ENCODE results near the gene PPM1H.
"Not testable (repeated sequence)": the region's sequence is repeated elsewhere in the genome, so short reads cannot be mapped to it uniquely, and the experiment has no call there.

PPM1H gene

DNA sequence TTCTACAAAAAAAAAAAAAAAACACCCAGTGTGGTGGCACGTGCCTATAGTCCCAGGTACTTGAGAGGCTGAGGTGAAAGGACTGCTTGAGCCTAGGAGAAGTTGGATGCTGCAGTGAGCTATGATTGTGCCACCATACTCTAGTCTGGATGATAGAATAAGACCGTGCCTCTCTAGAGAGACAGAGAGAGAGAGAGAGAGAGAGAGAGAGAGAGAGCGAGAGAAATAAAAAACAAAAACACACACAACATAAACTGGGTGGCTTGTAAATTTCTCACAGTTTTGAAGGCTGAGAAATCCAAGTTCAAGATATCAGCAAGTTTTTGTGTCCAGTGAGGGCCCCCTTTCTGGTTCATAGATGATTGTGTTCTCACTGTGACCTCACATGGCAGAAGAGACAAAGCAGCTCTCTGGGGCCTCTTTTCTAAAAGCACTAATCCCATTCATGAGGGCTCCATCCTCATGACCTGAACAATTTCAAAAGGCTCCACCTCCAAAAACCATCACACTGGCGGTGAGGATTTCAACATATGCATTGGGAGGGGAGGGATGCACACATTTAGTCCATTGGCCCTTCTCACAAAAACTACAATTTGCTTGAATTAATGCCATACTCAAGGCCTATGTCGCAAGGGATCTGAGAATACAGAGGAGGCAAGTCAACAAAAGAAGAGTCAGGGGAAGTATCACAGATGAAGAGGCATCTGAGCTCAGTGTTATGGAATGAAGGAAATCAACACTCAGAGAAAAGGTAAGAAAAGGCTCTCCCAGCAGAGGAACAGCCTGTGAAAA lies 94.9 kb downstream of the PPM1H start:
- Mint-ChIP-seq H3K4me3 (no peak overlapping the region), H3K36me3 (no peaks in the 10 kb centered on the region), H3K27me3 (peaks cover 0 to 5% of the 10 kb centered on the region in 2 donors), H3K9me3 (no peaks in the 10 kb centered on the region), H3K27ac (no peak overlapping the region), H3K4me1 (peaks cover 6 to 10% of the 10 kb centered on the region in 2 donors)
- ATAC-seq (replicated peaks), result no peak
- no peak for DNase-seq

DNA sequence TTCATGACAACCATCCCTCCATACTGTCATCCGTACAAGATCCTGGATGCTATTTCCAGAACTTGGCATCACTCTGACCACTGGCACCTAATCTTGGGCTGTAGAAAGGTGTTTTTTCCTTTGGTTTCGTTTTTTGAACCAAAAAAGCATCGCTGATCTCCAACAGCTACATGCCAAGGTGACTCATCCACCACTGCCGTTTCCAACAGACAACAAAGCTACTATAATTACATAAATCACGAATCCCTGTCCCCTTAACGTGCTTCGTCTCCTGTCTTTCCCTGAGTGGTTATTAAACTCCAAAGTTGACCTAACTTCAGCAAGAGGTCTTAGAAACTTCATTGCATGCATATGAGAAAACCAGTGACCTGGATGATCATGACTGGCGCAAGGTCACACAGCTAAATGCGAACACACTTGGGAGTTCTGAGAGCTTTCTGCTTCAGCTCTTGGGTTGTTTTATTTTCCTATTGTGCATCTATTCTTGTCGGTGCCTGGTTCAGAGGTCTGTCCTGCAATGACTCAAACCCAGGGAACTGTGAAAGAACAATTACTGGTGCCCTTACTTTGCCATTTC lies 99.9 kb downstream of the PPM1H start:
- no peak overlapping the region for H3K4me3 Mint-ChIP-seq
- ATAC-seq (replicated peaks) (peak; percentile 82 to 84), DNase-seq (no peak)
- peaks cover 0 to 5% of the 10 kb centered on the region in 2 donors for H3K27me3 Mint-ChIP-seq
- no peaks in the 10 kb centered on the region for H3K36me3 Mint-ChIP-seq
- peaks cover 4 to 5% of the 10 kb centered on the region in 2 donors for H3K4me1 Mint-ChIP-seq
- H3K9me3 Mint-ChIP-seq, result no peaks in the 10 kb centered on the region
- H3K27ac Mint-ChIP-seq, result no peak overlapping the region

DNA sequence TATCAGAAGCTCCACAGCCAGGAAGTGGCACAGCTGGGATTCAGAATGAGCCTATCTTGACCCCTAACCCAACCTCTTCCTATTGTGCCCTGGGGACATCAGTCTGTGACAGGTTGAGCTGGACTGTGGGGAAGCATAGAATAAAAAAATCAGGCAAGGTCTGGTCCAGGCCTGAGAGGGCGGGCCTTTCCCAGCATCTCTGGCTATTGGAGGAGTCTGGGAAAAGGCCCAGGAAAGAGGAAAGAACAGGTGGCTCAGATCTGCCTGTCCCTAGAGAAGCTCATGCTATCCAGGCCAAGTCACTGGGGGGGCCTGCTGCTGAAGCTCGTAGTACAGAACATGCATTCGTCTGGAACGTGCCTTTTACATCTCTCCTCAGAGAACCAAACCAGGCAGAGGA lies 100.5 kb downstream of the PPM1H start:
- DNase-seq (no peak), ATAC-seq (replicated peaks) (no peak)
- no peaks in the 10 kb centered on the region for H3K9me3 Mint-ChIP-seq
- no peak overlapping the region for H3K4me3 Mint-ChIP-seq
- peaks cover 4 to 5% of the 10 kb centered on the region in 2 donors for H3K4me1 Mint-ChIP-seq
- no peaks in the 10 kb centered on the region for H3K36me3 Mint-ChIP-seq
- H3K27me3 Mint-ChIP-seq, result peaks cover 0 to 5% of the 10 kb centered on the region in 2 donors
- no peak overlapping the region for H3K27ac Mint-ChIP-seq

DNA sequence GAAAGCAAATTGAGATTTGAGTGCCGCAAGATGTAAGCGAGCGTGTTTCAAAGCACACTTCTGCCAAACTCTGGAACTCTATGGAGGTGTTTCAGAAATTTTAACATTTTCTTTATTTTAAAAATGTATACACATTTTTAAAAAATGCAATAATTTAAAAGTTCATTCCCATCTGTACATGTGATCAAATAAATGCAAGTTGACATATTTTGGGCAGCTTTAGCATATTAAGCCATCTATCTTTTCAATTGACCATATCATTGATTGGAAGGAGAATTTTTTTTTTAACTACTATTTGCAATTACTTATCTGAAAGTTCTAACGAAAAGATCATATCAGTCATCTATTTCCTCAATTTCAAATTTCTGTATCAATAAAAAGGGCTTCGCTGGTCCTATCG lies 101.3 kb downstream of the PPM1H start:
- no peaks in the 10 kb centered on the region for H3K36me3 Mint-ChIP-seq
- H3K4me1 Mint-ChIP-seq, result peaks cover 4 to 5% of the 10 kb centered on the region in 2 donors
- H3K27me3 Mint-ChIP-seq, result peaks cover 0 to 5% of the 10 kb centered on the region in 2 donors
- no peaks in the 10 kb centered on the region for H3K9me3 Mint-ChIP-seq
- no peak overlapping the region for H3K4me3 Mint-ChIP-seq
- ATAC-seq (replicated peaks), result no peak
- H3K27ac Mint-ChIP-seq, result no peak overlapping the region
- DNase-seq, result no peak

DNA sequence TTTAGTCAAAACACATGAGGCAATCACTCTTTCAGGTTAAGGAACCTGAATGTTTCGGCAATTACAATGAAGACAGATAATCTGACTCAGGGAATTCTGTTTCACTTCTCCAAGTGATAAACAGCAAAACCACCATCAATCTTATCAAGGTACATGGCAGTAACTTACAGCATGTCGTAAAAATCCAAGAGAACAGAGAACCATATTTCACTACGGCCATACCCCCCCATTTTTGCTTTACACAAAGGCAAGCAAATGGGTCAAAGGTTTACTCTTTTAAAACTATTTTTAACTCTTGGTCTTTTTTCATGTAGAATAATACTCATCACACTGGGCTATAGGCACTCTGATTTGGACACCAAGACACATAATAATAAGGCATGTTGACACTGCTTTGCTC lies 102.4 kb downstream of the PPM1H start:
- no peaks in the 10 kb centered on the region for H3K36me3 Mint-ChIP-seq
- H3K9me3 Mint-ChIP-seq, result no peaks in the 10 kb centered on the region
- H3K4me3 Mint-ChIP-seq, result no peak overlapping the region
- no peaks in the 10 kb centered on the region for H3K27me3 Mint-ChIP-seq
- no peak for DNase-seq
- H3K27ac Mint-ChIP-seq, result no peak overlapping the region
- ATAC-seq (replicated peaks), result no peak
- H3K4me1 Mint-ChIP-seq, result peaks cover 4 to 5% of the 10 kb centered on the region in 2 donors

DNA sequence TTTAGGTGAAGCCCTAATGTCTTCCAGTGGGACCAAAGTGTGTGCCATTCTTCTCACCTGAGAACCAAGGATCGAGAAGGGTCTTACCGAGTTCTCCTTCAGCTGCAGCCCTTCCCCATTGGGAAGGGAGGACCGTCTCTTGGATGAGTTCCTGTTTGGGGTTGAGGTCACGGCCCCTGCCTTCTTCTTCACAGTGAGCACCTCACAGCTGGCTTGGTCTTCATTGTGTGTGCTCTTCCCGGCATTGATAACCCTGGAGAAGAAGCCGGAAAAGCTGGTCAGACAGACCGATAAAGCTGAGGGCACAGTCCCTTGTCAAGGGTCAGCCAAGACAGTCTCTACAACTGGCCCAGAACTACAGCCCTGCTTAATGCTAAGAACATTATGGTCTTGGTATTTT lies 102.9 kb downstream of the PPM1H start:
- Mint-ChIP-seq H3K4me3 (no peak overlapping the region), H3K9me3 (no peaks in the 10 kb centered on the region), H3K36me3 (no peaks in the 10 kb centered on the region), H3K4me1 (peaks cover 4 to 5% of the 10 kb centered on the region in 2 donors), H3K27me3 (no peaks in the 10 kb centered on the region), H3K27ac (no peak overlapping the region)
- ATAC-seq (replicated peaks) (no peak), DNase-seq (no peak)

DNA sequence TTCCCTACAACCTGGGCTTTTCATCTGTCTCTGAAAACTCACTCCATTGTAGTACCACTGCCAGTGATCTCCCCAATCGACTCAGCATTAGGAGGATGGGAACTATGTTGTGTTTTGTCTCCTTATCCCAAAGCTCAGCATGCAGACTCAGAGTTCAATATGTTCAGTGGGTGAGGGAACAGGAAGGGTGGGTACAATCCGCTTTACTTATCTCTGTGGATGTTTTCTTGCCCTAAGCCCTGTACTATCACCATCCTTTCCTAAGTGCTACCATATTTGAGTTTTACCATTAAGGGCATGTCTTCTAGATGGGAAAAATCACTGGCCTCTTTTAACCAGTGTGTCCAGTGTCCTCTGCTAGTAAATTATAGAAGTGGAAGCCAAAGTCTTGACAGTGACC lies 107.1 kb downstream of the PPM1H start:
- H3K27ac Mint-ChIP-seq, result no peak overlapping the region
- no peak for DNase-seq
- no peaks in the 10 kb centered on the region for H3K36me3 Mint-ChIP-seq
- ATAC-seq (replicated peaks), result no peak
- no peaks in the 10 kb centered on the region for H3K9me3 Mint-ChIP-seq
- no peaks in the 10 kb centered on the region for H3K4me1 Mint-ChIP-seq
- H3K4me3 Mint-ChIP-seq, result no peak overlapping the region
- H3K27me3 Mint-ChIP-seq, result peaks cover 0 to under 1% of the 10 kb centered on the region in 2 donors

DNA sequence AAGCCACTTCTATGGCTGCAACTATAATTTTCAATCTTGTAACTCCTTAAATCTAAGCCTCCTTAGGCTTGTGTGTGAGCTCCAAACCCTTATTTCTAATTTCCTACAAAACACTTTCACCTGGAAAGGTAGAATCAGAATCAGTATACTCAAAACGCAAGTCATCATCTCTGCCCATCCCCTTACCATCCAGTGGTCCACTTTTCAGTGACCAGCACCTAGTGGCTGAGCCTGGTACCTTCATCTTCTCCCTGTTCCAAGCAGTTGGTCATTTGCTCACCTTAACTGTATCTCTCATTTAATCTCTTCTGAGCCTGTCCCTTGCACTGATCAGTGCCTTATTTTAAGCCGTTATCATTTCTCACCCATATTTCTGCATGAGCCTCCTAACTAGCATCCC lies 107.9 kb downstream of the PPM1H start:
- H3K4me3 Mint-ChIP-seq, result no peak overlapping the region
- no peak overlapping the region for H3K27ac Mint-ChIP-seq
- H3K27me3 Mint-ChIP-seq, result peaks cover 3 to 7% of the 10 kb centered on the region in 2 donors
- no peaks in the 10 kb centered on the region for H3K36me3 Mint-ChIP-seq
- no peaks in the 10 kb centered on the region for H3K4me1 Mint-ChIP-seq
- no peaks in the 10 kb centered on the region for H3K9me3 Mint-ChIP-seq
- no peak for ATAC-seq (replicated peaks)
- no peak for DNase-seq

DNA sequence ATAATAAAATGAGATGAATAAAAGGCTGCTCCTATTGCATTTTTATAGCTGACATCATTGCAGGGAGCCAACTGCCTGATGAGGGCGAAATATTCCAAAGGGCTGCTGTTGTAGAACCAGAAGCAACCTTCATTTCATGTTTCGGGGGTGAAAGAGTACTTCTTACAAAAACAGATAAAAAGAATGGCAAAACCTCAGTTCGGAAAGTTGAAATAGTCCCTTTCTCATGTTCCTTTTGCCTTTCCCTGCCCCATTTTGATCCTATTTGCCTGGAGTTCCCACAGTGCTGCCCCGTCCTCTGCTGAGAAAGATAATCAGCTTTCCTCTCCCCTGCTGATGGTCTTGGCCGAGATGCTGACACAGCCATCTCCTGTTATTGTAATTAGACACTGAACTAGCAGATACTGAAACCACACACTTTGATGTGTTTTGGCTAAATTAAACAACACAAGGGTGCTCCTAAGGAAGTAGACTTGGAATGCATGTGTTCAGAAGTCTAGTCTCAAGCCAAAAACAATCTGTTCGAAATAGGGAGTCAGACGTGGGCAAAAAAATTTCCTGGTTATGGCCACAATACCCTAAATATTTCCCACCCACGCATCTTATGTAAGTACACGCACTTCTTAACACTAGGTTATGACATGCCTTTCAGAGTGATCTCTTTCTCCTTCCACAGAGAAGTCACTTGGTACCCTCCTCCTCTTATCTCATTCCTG lies 117.2 kb downstream of the PPM1H start:
- Mint-ChIP-seq H3K27me3 (peaks cover 22 to 23% of the 10 kb centered on the region in 2 donors), H3K9me3 (no peaks in the 10 kb centered on the region), H3K27ac (no peak overlapping the region), H3K4me1 (peaks cover 0 to 6% of the 10 kb centered on the region in 2 donors), H3K4me3 (no peak overlapping the region), H3K36me3 (no peaks in the 10 kb centered on the region)
- ATAC-seq (replicated peaks) (no peak), DNase-seq (no peak)

DNA sequence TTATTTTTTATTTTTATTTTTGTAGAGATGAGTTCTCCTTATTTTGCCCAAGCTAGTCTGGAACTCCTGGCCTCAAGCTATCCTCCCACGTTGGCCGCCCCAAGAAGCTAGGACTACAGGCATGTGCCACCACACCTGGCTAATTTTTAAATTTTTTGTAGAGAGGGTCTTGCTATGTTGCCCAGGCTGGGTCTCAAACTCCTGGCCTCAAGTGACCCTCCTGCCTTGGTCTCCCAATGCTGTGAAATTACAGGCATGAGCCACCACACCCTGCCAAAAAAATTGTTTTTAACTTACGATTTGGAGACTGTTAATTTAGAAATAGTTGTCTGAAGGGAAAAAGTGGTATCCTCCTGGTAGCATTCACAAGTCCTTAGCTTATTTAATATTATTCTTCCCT lies 120.7 kb downstream of the PPM1H start:
- H3K27ac Mint-ChIP-seq, result no peak overlapping the region
- no peaks in the 10 kb centered on the region for H3K9me3 Mint-ChIP-seq
- DNase-seq, result no peak
- H3K27me3 Mint-ChIP-seq, result peaks cover 11 to 12% of the 10 kb centered on the region in 2 donors
- no peaks in the 10 kb centered on the region for H3K36me3 Mint-ChIP-seq
- H3K4me3 Mint-ChIP-seq, result no peak overlapping the region
- H3K4me1 Mint-ChIP-seq, result peaks cover 0 to 6% of the 10 kb centered on the region in 2 donors
- ATAC-seq (replicated peaks), result no peak

DNA sequence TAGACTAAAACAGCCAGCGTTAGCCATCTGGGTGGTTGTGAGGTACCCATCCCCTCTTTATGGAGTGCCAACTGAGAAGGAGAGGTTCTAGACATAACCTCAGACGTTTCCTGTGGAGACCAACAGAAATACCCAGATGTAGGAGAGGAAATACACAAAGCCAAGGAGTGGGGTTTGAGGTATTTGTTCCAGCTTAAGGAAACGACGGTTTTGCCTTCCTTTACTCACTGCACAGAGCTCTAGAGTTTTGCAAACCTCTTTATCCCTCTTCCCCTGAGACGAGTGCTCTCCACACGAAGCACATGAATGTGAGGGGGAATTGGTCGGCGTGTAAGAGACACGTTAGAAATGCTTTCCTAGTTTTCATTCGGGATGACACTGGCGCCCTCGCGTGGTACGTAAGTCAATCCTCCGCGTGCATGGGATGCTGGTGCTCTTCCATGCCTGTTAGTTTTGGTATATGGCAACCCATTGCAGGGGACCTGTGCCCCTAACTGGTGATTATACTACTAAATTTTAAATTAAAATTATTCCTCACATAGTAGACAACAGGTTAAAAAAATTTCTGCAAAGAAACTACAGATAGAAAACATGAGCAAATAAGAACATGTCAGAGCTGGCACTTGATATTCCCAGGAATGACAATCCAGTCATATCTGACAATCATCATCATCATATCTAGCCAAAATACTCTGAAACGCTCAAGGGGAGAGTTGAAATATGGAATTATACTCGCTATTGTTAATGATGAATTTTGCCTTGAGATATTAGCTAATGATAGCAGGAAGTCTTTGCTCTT lies 121.7 kb downstream of the PPM1H start:
- no peak overlapping the region for H3K27ac Mint-ChIP-seq
- DNase-seq, result no peak
- H3K9me3 Mint-ChIP-seq, result no peaks in the 10 kb centered on the region
- peak overlapping the region; percentile 71 to 72 for H3K4me3 Mint-ChIP-seq
- H3K4me1 Mint-ChIP-seq, result peaks cover 6% of the 10 kb centered on the region in 2 donors
- no peaks in the 10 kb centered on the region for H3K36me3 Mint-ChIP-seq
- peaks cover 11 to 12% of the 10 kb centered on the region in 2 donors for H3K27me3 Mint-ChIP-seq
- ATAC-seq (replicated peaks), result peak; percentile 65 to 71

DNA sequence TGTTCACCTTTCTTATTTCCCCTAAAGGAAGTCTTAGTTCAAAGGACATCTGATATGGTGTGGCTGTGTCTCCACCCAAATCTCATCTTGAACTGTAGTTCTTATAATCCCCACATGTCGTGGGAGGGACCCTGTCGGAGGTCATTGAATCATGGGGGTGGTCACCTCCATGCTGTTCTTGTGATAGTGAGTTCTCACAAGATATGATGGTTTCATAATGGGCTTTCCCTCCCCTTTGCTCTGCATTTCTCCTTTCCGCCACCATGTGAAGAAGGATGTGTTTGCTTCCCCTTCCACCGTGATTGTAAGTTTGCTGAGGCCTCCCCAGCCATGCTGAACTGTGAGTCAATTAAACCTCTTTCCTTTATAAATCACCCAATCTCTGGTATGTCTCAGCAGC lies 123.5 kb downstream of the PPM1H start:
- not testable (repeated sequence) for H3K27ac Mint-ChIP-seq, DNase-seq, H3K9me3 Mint-ChIP-seq

DNA sequence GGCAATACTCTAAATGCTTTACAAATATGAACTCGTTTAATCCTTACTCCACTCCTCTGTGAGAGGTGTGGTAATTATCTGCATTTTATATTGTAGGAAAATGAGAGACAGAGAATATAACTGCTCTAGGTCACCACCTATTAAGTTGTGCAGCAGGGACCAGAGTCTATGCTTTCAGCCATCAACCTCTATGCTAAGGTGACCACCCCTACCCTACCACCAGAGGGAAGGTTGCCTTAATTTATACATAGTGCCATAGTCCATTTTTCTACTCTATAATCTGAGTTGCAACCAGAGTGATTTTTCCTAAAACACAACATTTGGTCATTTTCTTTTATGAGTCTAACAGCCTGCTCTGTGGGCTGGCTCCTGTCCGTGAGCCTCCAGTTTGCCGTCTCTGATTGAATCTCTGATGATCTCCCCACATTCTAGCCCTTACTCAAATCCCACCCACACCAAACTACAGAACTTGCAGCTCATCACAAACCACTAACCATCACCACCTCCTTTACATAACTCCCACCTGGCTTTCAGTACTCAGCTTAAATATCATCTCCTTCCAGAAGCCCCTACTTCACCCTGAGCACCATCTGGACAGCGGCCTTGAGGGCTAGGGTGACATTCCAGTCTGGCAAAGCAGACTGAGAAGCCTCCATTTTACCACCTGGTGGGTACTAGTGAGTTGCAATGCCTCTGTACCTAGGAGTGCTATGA lies 126.6 kb downstream of the PPM1H start:
- ATAC-seq (replicated peaks) (peak; percentile 52 to 55), DNase-seq (no peak)
- Mint-ChIP-seq H3K27ac (no peak overlapping the region), H3K9me3 (peaks cover 4 to 5% of the 10 kb centered on the region in 2 donors), H3K4me1 (peaks cover 6% of the 10 kb centered on the region in 2 donors), H3K36me3 (no peaks in the 10 kb centered on the region), H3K4me3 (no peak overlapping the region), H3K27me3 (no peaks in the 10 kb centered on the region)

More for the DNA sequence above, 123.5 kb downstream of the PPM1H start:
- not testable (repeated sequence) for H3K36me3 Mint-ChIP-seq; ATAC-seq (replicated peaks); H3K4me3 Mint-ChIP-seq; H3K27me3 Mint-ChIP-seq; H3K4me1 Mint-ChIP-seq

DNA sequence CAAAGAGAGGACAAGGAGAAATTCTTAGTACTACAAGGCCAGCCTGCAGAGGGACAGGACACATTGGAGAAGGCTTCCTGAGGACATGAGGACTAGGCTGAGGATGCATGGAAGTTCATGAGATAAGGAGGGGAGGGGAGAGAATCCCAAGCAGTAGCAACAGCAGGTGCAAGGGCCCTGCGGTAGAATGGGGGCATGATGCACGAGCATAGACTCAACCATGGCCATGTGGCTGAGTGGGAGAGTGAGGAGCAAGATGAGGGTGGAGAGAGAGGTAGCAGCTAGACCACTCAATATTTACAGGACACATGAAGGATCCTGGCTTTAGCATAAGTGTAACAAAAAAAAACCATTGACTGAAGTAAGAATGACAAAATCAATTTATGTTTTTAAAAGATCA lies 128.1 kb downstream of the PPM1H start:
- Mint-ChIP-seq H3K27me3 (no peaks in the 10 kb centered on the region), H3K27ac (no peak overlapping the region), H3K4me1 (peaks cover 0 to 6% of the 10 kb centered on the region in 2 donors), H3K36me3 (no peaks in the 10 kb centered on the region), H3K4me3 (no peak overlapping the region), H3K9me3 (peaks cover 4 to 5% of the 10 kb centered on the region in 2 donors)
- DNase-seq (no peak), ATAC-seq (replicated peaks) (no peak)
